Measurements from ENCODE around the gene CSNK1G3. TPM values are rescaled to one million over a fixed set of nuclear protein-coding genes. Genes with fewer than 3 reads are reported as not detected.
"Not testable (repeated sequence)": the region's sequence is repeated elsewhere in the genome, so short reads cannot be mapped to it uniquely, and the experiment has no call there.

CSNK1G3 gene
- total and polyA plus RNA-seq, 8 donors: 36.1 to 54.3 (median 46.7) TPM

DNA sequence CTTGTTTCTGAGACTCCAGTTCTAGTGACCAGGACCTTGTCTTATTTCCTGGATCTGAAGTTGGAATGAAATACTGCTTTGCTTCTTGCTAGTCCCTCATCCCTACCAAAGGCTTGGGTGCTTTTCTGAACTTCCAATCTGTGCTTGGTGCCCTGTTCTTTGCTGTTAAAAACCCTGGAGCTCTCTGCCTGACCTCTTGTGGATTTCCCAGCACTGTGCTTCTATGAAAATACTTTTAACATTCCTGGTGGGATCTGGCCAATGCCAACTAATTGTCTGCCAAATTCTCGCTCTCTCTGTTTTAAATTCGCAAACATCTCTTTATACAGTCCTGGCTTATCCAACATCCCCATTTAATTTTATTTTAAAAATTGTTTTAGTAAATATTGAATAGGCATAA, 26.7 kb upstream of the CSNK1G3 start:
- no peak for ATAC-seq
- Histone ChIP-seq H3K4me1 (no peaks in the 10 kb centered on the region), H3K9me3 (no peaks in the 10 kb centered on the region), H3K4me3 (no peak overlapping the region), H3K36me3 (no peaks in the 10 kb centered on the region), H3K27me3 (no peaks in the 10 kb centered on the region), H3K27ac (no peak overlapping the region)
- intact Hi-C loops (cut with DNase I): no loop called here
- no peak for DNase-seq
- TF ChIP-seq, protein P1, sequence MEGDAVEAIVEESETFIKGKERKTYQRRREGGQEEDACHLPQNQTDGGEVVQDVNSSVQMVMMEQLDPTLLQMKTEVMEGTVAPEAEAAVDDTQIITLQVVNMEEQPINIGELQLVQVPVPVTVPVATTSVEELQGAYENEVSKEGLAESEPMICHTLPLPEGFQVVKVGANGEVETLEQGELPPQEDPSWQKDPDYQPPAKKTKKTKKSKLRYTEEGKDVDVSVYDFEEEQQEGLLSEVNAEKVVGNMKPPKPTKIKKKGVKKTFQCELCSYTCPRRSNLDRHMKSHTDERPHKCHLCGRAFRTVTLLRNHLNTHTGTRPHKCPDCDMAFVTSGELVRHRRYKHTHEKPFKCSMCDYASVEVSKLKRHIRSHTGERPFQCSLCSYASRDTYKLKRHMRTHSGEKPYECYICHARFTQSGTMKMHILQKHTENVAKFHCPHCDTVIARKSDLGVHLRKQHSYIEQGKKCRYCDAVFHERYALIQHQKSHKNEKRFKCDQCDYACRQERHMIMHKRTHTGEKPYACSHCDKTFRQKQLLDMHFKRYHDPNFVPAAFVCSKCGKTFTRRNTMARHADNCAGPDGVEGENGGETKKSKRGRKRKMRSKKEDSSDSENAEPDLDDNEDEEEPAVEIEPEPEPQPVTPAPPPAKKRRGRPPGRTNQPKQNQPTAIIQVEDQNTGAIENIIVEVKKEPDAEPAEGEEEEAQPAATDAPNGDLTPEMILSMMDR (IDR thresholded peaks at IDR 0.05): no peak

DNA sequence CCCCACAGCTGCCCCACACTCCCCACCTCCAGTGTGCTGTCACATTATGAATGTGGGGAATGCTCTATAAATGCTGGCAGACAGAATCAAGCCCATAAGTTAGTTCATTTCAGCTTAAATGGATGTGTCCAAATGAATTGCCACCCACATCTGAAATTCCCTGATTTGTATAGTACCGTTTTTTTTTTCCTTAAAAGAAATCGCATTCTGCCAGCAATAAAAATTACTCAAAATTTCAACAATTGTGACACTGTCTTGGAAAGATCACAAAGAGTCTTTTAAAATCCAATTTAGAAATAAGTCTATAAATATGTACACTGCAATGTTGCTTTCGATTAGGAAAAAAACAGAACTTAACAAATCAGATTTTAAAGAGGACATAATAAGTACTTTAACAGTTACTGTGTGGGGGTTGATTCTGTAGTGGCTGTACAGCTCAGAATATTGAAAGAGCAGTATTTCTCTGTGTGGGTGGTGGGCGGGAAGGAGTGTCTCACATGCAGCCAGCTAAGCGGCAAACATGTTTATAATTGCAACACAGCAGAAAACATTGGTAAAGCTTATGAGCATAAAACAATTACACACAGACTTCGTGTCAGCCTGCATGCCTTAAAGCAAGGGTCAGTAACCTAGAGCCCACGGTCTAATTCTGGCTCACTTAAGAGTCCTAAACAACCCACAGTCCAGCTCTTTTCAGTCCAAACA, 24.9 kb upstream of the CSNK1G3 start:
- TF ChIP-seq, protein P1 (IDR thresholded peaks at IDR 0.05): no peak
- H3K4me3 ChIP-seq: no peak overlapping the region
- no peaks in the 10 kb centered on the region for H3K27me3 ChIP-seq
- ATAC-seq (peak; percentile 37), DNase-seq (peak in 2 of 4 donors; percentile 30 to 51)
- H3K36me3 ChIP-seq: no peaks in the 10 kb centered on the region
- H3K27ac ChIP-seq: no peak overlapping the region
- H3K4me1 ChIP-seq: no peaks in the 10 kb centered on the region
- intact Hi-C loops (cut with DNase I): no loop called here
- H3K9me3 ChIP-seq: no peaks in the 10 kb centered on the region

DNA sequence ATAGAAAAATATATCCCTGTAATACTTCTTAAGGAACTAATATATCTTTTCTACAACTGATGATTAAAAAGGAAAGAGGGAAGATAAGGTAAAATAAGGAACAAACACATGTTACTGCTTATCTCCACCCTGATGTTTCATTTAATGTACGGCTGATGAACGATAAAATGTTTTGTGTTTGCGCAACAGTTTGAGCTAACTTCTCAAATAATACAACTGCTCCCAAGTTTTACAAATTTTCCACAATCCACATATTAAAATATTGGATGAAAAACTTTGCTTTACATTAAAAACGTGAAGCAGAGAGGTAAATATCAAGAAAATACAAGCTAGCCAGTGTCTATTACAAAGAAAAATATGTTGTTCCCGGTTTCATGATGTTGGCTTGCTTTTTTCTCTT, 21.0 kb upstream of the CSNK1G3 start:
- Histone ChIP-seq H3K27me3 (no peaks in the 10 kb centered on the region), H3K27ac (no peak overlapping the region), H3K4me1 (no peaks in the 10 kb centered on the region), H3K36me3 (no peaks in the 10 kb centered on the region), H3K4me3 (no peak overlapping the region), H3K9me3 (no peaks in the 10 kb centered on the region)
- intact Hi-C loops (cut with DNase I): no loop called here
- no peak for ATAC-seq
- DNase-seq: no peak
- TF ChIP-seq, protein P1 (IDR thresholded peaks at IDR 0.05): no peak

DNA sequence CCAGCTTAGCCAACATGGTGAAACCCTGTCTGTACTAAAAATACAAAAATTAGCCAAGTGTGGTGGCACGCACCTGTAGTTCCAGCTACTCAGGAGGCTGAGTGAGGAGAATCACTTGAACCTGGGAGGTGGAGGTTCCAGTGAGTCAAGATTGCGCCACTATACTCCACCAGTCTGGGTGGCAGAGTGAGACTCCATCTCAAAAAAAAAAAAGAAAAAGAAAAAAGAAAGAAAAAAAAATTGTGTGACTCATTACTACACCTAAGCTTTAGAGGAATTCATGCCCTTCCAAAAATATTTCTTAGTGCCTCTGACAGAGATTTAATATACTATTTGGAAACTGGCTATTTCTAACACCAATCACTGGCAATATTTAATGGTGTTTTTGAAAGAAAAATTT, 16.8 kb upstream of the CSNK1G3 start:
- H3K36me3 ChIP-seq; ATAC-seq; DNase-seq; H3K27ac ChIP-seq; H3K4me1 ChIP-seq; intact Hi-C loops (cut with DNase I); H3K4me3 ChIP-seq; H3K27me3 ChIP-seq; H3K9me3 ChIP-seq: not testable (repeated sequence)

DNA sequence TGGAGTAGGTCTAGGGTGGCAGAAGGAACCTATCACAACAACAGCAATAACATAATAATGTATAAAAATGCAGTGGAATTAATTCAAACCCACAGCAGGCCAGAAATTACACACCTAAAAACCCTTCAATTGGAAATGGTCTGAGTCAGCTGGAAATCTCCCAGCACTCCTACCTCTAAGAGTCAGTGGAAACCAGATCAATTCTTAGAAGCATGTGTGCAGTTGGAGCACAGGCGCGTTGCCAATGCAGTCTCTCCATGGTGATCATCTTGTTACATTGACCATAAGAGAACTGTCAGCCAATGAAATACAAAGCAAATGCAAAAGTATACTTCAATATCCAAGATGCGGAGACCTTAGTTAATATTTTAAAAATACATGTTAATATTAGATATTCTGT, 15.1 kb upstream of the CSNK1G3 start:
- H3K4me1 ChIP-seq: no peaks in the 10 kb centered on the region
- ATAC-seq (no peak), DNase-seq (peak in 1 of 4 donors; percentile 27)
- no peak overlapping the region for H3K4me3 ChIP-seq
- H3K36me3 ChIP-seq: no peaks in the 10 kb centered on the region
- H3K9me3 ChIP-seq: no peaks in the 10 kb centered on the region
- H3K27me3 ChIP-seq: no peaks in the 10 kb centered on the region
- intact Hi-C loops (cut with DNase I): no loop called here
- TF ChIP-seq, protein P1 (IDR thresholded peaks at IDR 0.05): no peak
- H3K27ac ChIP-seq: no peak overlapping the region

DNA sequence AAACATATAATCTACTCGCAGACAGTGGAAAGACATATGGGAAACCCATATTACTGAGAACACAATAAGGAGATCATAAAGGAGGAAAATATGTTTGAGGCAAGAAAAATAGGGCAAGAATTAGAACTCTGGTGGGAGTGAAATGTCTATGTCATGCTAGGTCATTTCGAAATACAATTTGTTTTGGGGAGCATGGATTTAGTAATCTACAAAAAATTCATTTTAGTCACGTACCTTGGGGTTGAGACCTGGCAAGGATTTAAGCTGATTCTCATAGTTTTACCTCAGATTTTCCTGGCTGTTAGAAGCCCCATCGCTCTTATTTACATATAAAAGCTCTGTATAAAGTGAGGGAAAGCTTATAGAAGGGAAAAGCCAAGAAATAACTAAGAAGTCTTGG, 11.5 kb upstream of the CSNK1G3 start:
- no peak overlapping the region for H3K27ac ChIP-seq
- H3K4me1 ChIP-seq: no peaks in the 10 kb centered on the region
- H3K27me3 ChIP-seq: no peaks in the 10 kb centered on the region
- no peak overlapping the region for H3K4me3 ChIP-seq
- DNase-seq (no peak), ATAC-seq (no peak)
- intact Hi-C loops (cut with DNase I): no loop called here
- TF ChIP-seq, protein P1 (IDR thresholded peaks at IDR 0.05): no peak
- H3K36me3 ChIP-seq: no peaks in the 10 kb centered on the region
- no peaks in the 10 kb centered on the region for H3K9me3 ChIP-seq
